Keratinocyte (primary cell): ENCODE measurements around the gene KIF21B.

ENCODE experiments used
- CTCF ChIP-seq, 3 experiments: IDR thresholded peaks in 1 of 3; conservative IDR thresholded peaks in 1 of 3; optimal IDR thresholded peaks in 1 of 3; 2 replicates in 2 of 3; 3 replicates in 1 of 3; pipeline versions ENCODE3 to v1.5.1; 2011; ENCODE audit warnings: low read length in 3 of 3, mild to moderate bottlenecking in 3 of 3, moderate library complexity in 2 of 3, control low read depth in 1 of 3, inconsistent platforms in 1 of 3; ENCODE audit not compliant: insufficient read depth in 2 of 3; ENCODE audit errors: extremely low read depth in 1 of 3
- EZH2 ChIP-seq: IDR thresholded peaks from one replicate; pipeline ENCODE4 v1.6.1; 2012; ENCODE audit warnings: inconsistent platforms, mild to moderate bottlenecking, low read length, moderate library complexity

- no peak for TF ChIP-seq CTCF (optimal IDR thresholded peaks at IDR 0.05 in 1 of 3, IDR thresholded peaks at IDR 0.05 in 1 of 3, conservative IDR thresholded peaks at IDR 0.05 in 1 of 3; ENCODE audit: extremely low read depth in 1 of 3, insufficient read depth in 2 of 3, low read length in 3 of 3)
- no peak for TF ChIP-seq EZH2
Observed at GRCh38 chr1:201014816-201015200, 8.7 kb downstream of the KIF21B start.
